Transverse colon (tissue), 3 donors: ENCODE results near the gene RESF1.

Experiments used
- CTCF ChIP-seq, 5 experiments: fragments of 200-600 bp in 3 of 5; fragments of 450-650 bp in 2 of 5; sonication (generic) in 3 of 5; IDR thresholded peaks; 1 replicate in 2 of 5; 2 replicates in 3 of 5; pipeline ENCODE4 v1.5.1; 2016 to 2017; ENCODE audit warnings: antibody characterized with exemption in 5 of 5, inconsistent platforms in 3 of 5, mild to moderate bottlenecking in 2 of 5, moderate library complexity in 1 of 5
- EP300 ChIP-seq: sonication (generic); formaldehyde crosslinking; IDR thresholded peaks from one replicate; pipeline ENCODE4 v1.6.1; 2017; ENCODE audit warnings: antibody characterized with exemption, low read depth
- POLR2A ChIP-seq: fragments of 450-650 bp; IDR thresholded peaks from one replicate; pipeline ENCODE4 v1.6.1; 2016; ENCODE audit warnings: antibody characterized with exemption, mild to moderate bottlenecking, moderate library complexity

GRCh38 chr12:31952418-31952817 is 6.8 kb upstream of the RESF1 start:
- no peak for TF ChIP-seq CTCF (IDR thresholded peaks at IDR 0.05)
- no peak for TF ChIP-seq POLR2A
- TF ChIP-seq EP300 = no peak
